Colonic mucosa (tissue), 4 donors: Measurements from ENCODE around the gene PRXL2A. TPM values are rescaled to one million over a fixed set of nuclear protein-coding genes. Genes with fewer than 3 reads are reported as not detected.

Source experiments
- DNase-seq: peaks from one replicate; pipeline ENCODE4 v3.0.0-alpha.2; 2020
- H3K27ac ChIP-seq: fragments of 200-600 bp; one replicate; pipeline ENCODE4 v1.8.0; 2021
- H3K27me3 ChIP-seq: fragments of 200-600 bp; one replicate; pipeline ENCODE4 v1.8.0; 2021
- H3K36me3 ChIP-seq: fragments of 200-600 bp; one replicate; pipeline ENCODE4 v1.8.0; 2021
- H3K4me1 ChIP-seq: fragments of 200-600 bp; one replicate; pipeline ENCODE4 v1.8.0; 2021; ENCODE audit warnings: mild to moderate bottlenecking
- H3K4me3 ChIP-seq: fragments of 200-600 bp; one replicate; pipeline ENCODE4 v1.8.0; 2021
- H3K9ac ChIP-seq, 2 donors: one replicate each; pipeline ENCODE4 v1.7.0; 2013; ENCODE audit warnings: control low read depth in 2 of 2, low read depth in 2 of 2, low read length in 2 of 2
- H3K9me3 ChIP-seq: fragments of 200-600 bp; one replicate; pipeline ENCODE4 v1.8.0; 2021
- CTCF ChIP-seq: fragments of 200-600 bp; IDR thresholded peaks from one replicate; pipeline ENCODE4 v1.8.0; 2022; ENCODE audit warnings: antibody characterized with exemption, mild to moderate bottlenecking
- intact Hi-C: fragments of 100-400 bp; cut with DNase I; formaldehyde crosslinking; loops from one replicate; pipeline ENCODE4 v1.14.1; 2022
- total RNA-seq, 2 donors: library from RNA; stranded (reverse); fragmentation: NEBNext Ultra II Directional in 1 of 2; extraction: Animal tissue kit (Norgen Biotek cat#: 25700) in 1 of 2; gene quantifications; one replicate each; pipeline ENCODE4 v1.2.1, GENCODE V29; 2021
- donor health status: healthy.
- donor health status: DM: no; HTN: no; CAD: no.
- donor health status: DM: no; HTN: no; CAD: no.

Gene PRXL2A
- total RNA-seq, 2 donors from 2014 or later, result 73.5 to 101 TPM

GRCh38 chr10:80444124-80444523 lies 35.8 kb downstream of the PRXL2A start:
- no peaks in the 10 kb centered on the region for H3K4me1 ChIP-seq
- H3K9me3 ChIP-seq, result no peaks in the 10 kb centered on the region
- intact Hi-C loops, result loop anchor here (5.0 kb wide), 1 partner anchor 62 kb away; no protein-coding TSS in a partner anchor
- no peaks in the 10 kb centered on the region for H3K27me3 ChIP-seq
- H3K36me3 ChIP-seq, result no peaks in the 10 kb centered on the region
- no peak overlapping the region for H3K27ac ChIP-seq
- no peak overlapping the region for H3K9ac ChIP-seq
- H3K4me3 ChIP-seq, result no peak overlapping the region
- no peak for DNase-seq
- TF ChIP-seq CTCF, result no peak

GRCh38 chr10:80444646-80445319 lies 36.4 kb downstream of the PRXL2A start:
- H3K9ac ChIP-seq, result no peak overlapping the region
- no peak overlapping the region for H3K4me3 ChIP-seq
- H3K27ac ChIP-seq, result no peak overlapping the region
- no peaks in the 10 kb centered on the region for H3K27me3 ChIP-seq
- H3K4me1 ChIP-seq, result no peaks in the 10 kb centered on the region
- peak; percentile 71 for TF ChIP-seq CTCF
- peak; percentile 71 for DNase-seq
- no peaks in the 10 kb centered on the region for H3K36me3 ChIP-seq
- intact Hi-C loops, result loop anchor here (1.0 to 5.0 kb wide), 2 partner anchors 61 to 62 kb away; no protein-coding TSS in a partner anchor
- H3K9me3 ChIP-seq, result no peaks in the 10 kb centered on the region

GRCh38 chr10:80447436-80448190 lies 39.3 kb downstream of the PRXL2A start:
- DNase-seq, result no peak
- TF ChIP-seq CTCF, result no peak
- no peaks in the 10 kb centered on the region for H3K27me3 ChIP-seq
- no peaks in the 10 kb centered on the region for H3K36me3 ChIP-seq
- H3K9ac ChIP-seq, result no peak overlapping the region
- H3K4me1 ChIP-seq, result no peaks in the 10 kb centered on the region
- H3K4me3 ChIP-seq, result no peak overlapping the region
- H3K9me3 ChIP-seq, result no peaks in the 10 kb centered on the region
- no peak overlapping the region for H3K27ac ChIP-seq
- intact Hi-C loops, result no loop called here

- H3K9ac ChIP-seq, result no peak overlapping the region
Measured at GRCh38 chr10:80448209-80448942, 40.0 kb downstream of the PRXL2A start.

More at GRCh38 chr10:80448209-80448942, 40.0 kb downstream of the PRXL2A start:
- intact Hi-C loops, result no loop called here
- DNase-seq, result no peak
- Histone ChIP-seq H3K27me3 (no peaks in the 10 kb centered on the region), H3K4me3 (no peak overlapping the region), H3K36me3 (no peaks in the 10 kb centered on the region), H3K9me3 (no peaks in the 10 kb centered on the region), H3K27ac (no peak overlapping the region), H3K4me1 (no peaks in the 10 kb centered on the region)
- no peak for TF ChIP-seq CTCF
